ENCODE data around the gene COL1A1. TPM values are rescaled to one million over a fixed set of nuclear protein-coding genes. Genes with fewer than 3 reads are reported as not detected.

Gene COL1A1
- polyA plus RNA-seq (0.55 to 2.3 TPM (median 1.4 TPM) in 3 replicates), polyA minus RNA-seq (2.0 to 28.2 TPM (median 4.1 TPM) in 3 replicates)
- 8.2 TPM for polyA plus RNA-seq (2011; ENCODE audit: low read depth)
- 0.72 and 2.0 TPM in 2 replicates for polyA plus RNA-seq (2011; cell fraction: cytosol; rRNA removed)
- 13.9 and 21.5 TPM in 2 replicates for polyA plus RNA-seq (2011; cell fraction: nucleus; rRNA removed)
- polyA plus RNA-seq (2012; ENCODE audit: low replicate concordance): 3.5 and 14.3 TPM in 2 replicates
- 6.5 TPM for polyA minus RNA-seq (2011; cell fraction: cytosol; rRNA and poly(A)+ RNA removed)
- polyA minus RNA-seq (2011; cell fraction: nucleus; rRNA and poly(A)+ RNA removed): 9.9 and 10.6 TPM in 2 replicates

- Histone ChIP-seq H3K27ac (ENCODE audit: control insufficient read depth, insufficient read depth, low read length) (peak within 1 kb of the TSS; percentile 43), H3K36me3 (ENCODE audit: control insufficient read depth in 2 of 2, extremely low read depth in 1 of 2, insufficient read depth in 2 of 2, low read length in 2 of 2) (no peaks in the 10 kb centered on the region), H3K27me3 (ENCODE audit: control insufficient read depth, extremely low read depth, insufficient read depth, low read length) (peaks cover 45% of the 10 kb centered on the region), H3K4me3 (ENCODE audit: control insufficient read depth in 2 of 3, extremely low read depth in 1 of 3, insufficient read depth in 2 of 3, low read depth in 1 of 3, low read length in 3 of 3) (peak within 1 kb of the TSS; percentile 38 to 79 (median 79)), H3K9ac (ENCODE audit: control insufficient read depth, extremely low read depth, insufficient read depth, low read length) (peak within 1 kb of the TSS; percentile 58), H3K4me1 (ENCODE audit: control insufficient read depth, extremely low read depth, insufficient read depth, low read length) (peaks cover 12% of the 10 kb centered on the region), H3K9me1 (ENCODE audit: control insufficient read depth, extremely low read depth, insufficient read depth, low read length) (no peaks in the 10 kb centered on the region), H2AFZ (ENCODE audit: control insufficient read depth, low read length) (peak within 1 kb of the TSS; percentile 69), H4K20me1 (ENCODE audit: control insufficient read depth, extremely low read depth, insufficient read depth, low read length) (no peaks in the 10 kb centered on the region), H3K9me3 (ENCODE audit: control insufficient read depth, low read depth, low read length) (no peaks in the 10 kb centered on the region), H3K4me2 (ENCODE audit: control insufficient read depth, extremely low read depth, insufficient read depth, low read depth, low read length) (peak within 1 kb of the TSS; percentile 94), H3K79me2 (ENCODE audit: control insufficient read depth, insufficient read depth, low read length) (no peaks in the 10 kb centered on the region)
- TF ChIP-seq CTCF (optimal IDR thresholded peaks at IDR 0.05 in 1 of 3, IDR thresholded peaks at IDR 0.05 in 1 of 3, conservative IDR thresholded peaks at IDR 0.05 in 1 of 3; ENCODE audit: extremely low read depth in 1 of 3, insufficient read depth in 2 of 3, low read length in 3 of 3): no peak
- TF ChIP-seq EZH2 (IDR thresholded peaks at IDR 0.05; ENCODE audit: low read length): peak; percentile 50
- no peak for DNase-seq (ENCODE audit: low read depth, low spot score)
- dilution Hi-C loops (cut with MboI; ENCODE audit: extremely low pct_ligation_motif_present, low sequenced_read_pairs): no loop called here
- FAIRE-seq: no peak
These were observed at the start of gene COL1A1 for GRCh38 chr17:50201276-50201854. Gene COL1A1, minus strand, starts transcription at chr17:50201631. Its CDS starts 118 bp downstream, at chr17:50201513.

GRCh38 chr17:50248255-50248654, 46.8 kb upstream of the COL1A1 start:
- Histone ChIP-seq H3K4me2 (ENCODE audit: control insufficient read depth, extremely low read depth, insufficient read depth, low read depth, low read length) (no peak overlapping the region), H3K9me3 (ENCODE audit: control insufficient read depth, low read depth, low read length) (no peaks in the 10 kb centered on the region), H3K4me3 (ENCODE audit: control insufficient read depth in 2 of 3, extremely low read depth in 1 of 3, insufficient read depth in 2 of 3, low read depth in 1 of 3, low read length in 3 of 3) (no peak overlapping the region), H3K36me3 (ENCODE audit: control insufficient read depth in 2 of 2, extremely low read depth in 1 of 2, insufficient read depth in 2 of 2, low read length in 2 of 2) (no peaks in the 10 kb centered on the region), H3K4me1 (ENCODE audit: control insufficient read depth, extremely low read depth, insufficient read depth, low read length) (no peaks in the 10 kb centered on the region), H3K27ac (ENCODE audit: control insufficient read depth, insufficient read depth, low read length) (no peak overlapping the region), H2AFZ (ENCODE audit: control insufficient read depth, low read length) (no peak overlapping the region), H3K27me3 (ENCODE audit: control insufficient read depth, extremely low read depth, insufficient read depth, low read length) (no peaks in the 10 kb centered on the region), H4K20me1 (ENCODE audit: control insufficient read depth, extremely low read depth, insufficient read depth, low read length) (no peaks in the 10 kb centered on the region), H3K9ac (ENCODE audit: control insufficient read depth, extremely low read depth, insufficient read depth, low read length) (no peak overlapping the region), H3K79me2 (ENCODE audit: control insufficient read depth, insufficient read depth, low read length) (no peaks in the 10 kb centered on the region), H3K9me1 (ENCODE audit: control insufficient read depth, extremely low read depth, insufficient read depth, low read length) (no peaks in the 10 kb centered on the region)
- dilution Hi-C loops (cut with MboI; ENCODE audit: extremely low pct_ligation_motif_present, low sequenced_read_pairs): no loop called here
- DNase-seq (ENCODE audit: low read depth, low spot score) (no peak), FAIRE-seq (no peak)
- TF ChIP-seq CTCF (optimal IDR thresholded peaks at IDR 0.05 in 1 of 3, IDR thresholded peaks at IDR 0.05 in 1 of 3, conservative IDR thresholded peaks at IDR 0.05 in 1 of 3; ENCODE audit: extremely low read depth in 1 of 3, insufficient read depth in 2 of 3, low read length in 3 of 3): no peak
- no peak for TF ChIP-seq EZH2 (IDR thresholded peaks at IDR 0.05; ENCODE audit: low read length)

All from keratinocyte (primary cell).